GM18526 (cell line): ENCODE results near the gene MACF1.

Experiments used
- POLR2A ChIP-seq: IDR thresholded peaks from 3 replicates; pipeline ENCODE4 v1.6.1; 2011; ENCODE audit not compliant: insufficient read length; ENCODE audit errors: extremely low read depth

The MACF1 gene

GRCh38 chr1:39268906-39269305 is 64.4 kb downstream of the MACF1 start:
- TF ChIP-seq POLR2A: no peak

- TF ChIP-seq POLR2A: no peak
Measured at GRCh38 chr1:39269349-39269748, 64.9 kb downstream of the MACF1 start.

DNA sequence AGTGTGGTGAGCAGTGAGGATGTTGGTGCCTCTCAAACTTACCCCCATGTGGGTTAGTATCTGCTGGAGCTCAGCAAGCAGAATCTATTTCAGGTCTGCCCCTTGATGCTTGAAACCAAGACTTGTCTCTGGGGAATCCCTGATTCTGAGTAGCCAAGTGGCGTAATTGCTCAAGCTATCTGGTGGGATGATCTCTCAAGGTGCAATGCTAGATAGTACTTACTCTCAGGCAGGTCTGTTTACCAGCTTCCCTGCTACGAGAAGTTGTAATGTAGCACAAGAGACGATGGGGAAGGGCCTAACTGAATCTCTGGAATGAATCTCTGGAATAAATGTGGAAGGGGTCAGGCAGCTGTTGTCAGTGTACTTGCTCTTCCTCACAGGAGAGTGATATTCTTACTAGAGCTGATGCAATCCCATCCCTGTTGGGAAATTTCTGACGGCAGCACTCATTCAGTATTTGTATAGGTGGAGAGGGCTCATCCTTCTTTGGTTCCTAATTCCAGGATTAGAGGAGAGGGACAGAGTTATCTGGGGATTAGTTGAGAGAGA is 65.4 kb downstream of the MACF1 start:
- no peak for TF ChIP-seq POLR2A

DNA sequence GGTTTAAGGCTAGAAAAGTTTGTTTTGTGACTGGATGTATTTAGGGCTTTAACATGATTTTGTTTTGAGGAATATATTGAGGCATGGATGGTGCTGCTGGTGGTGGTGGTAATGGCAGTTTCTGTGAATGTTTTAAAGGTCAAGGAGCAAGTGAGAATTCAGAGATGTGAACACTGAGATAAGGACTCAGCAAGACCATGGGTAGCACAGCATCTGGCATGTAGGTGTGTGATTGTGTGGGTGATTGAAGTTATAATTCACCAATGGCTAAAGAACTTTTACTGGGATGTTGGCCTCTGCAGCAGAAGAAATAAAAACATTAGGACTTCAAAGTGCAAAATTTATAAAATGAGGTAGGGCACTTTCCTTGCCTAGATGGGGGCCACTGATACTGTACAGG is 65.9 kb downstream of the MACF1 start:
- TF ChIP-seq POLR2A: no peak

DNA sequence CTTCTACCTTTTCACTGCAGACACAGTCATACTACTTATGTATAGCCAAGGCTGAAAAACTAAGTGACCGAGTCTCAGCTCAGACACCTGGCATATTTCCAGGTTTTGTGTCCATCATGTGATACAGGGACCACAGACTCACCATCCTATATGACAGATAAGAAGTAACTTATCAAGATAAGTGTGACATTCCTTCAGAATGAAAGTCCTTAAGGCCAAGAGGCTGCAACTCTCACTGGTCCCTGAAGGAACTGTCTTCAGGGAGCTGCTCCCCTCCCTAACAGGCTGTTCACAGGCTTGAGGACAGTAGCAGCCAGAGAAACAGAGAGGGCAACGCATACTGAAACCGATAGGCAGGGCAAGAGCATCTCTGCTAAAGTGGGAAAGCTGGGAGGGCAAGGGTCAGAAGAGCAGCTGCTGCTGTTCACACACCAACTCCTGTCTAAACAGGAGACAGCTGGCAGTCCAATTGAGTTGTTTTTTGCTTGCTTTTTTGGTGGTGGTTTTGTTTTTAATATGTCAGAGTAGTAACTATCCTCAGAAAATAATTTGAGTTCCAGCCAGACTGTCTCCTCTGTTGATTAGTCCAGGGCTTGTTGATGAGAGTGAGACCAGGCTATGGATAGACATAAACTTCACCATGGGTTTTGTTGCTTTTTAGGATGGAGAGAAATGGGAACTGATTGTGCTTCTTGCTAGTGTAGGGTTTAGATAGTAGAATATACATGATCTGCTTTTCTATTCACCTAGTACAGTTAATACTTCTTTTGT is 67.7 kb downstream of the MACF1 start:
- TF ChIP-seq POLR2A: no peak

DNA sequence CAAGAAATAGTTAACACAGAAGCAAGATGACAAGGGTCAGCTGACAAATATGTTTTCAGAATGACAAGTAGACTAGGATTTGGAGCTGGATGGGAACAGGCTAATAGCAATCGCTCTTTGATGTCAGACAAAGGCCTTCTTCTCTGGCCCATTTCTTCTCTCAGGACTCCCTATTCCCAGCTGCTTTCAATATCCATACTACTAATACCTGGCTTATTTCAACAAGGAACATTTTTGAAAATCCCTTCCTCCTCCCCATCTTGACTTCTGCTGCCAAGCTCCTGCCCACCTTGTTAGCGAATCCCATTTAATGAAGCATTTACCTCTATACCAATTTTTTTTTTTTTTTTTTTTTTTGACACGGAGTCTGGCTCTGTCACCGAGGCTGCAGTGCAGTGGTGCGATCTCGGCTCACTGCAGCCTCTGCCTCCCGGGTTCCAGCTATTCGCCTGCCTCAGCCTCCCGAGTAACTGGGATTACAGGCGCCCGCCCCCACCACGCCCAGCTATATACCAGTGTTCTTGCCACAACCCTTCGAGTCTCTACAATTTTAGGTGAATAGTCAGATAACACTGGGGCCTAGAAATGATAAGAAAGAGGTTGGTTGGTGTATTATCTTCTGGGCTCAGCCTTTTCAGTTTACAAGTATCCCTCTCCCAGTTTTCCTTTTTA is 68.4 kb downstream of the MACF1 start:
- TF ChIP-seq POLR2A: no peak

DNA sequence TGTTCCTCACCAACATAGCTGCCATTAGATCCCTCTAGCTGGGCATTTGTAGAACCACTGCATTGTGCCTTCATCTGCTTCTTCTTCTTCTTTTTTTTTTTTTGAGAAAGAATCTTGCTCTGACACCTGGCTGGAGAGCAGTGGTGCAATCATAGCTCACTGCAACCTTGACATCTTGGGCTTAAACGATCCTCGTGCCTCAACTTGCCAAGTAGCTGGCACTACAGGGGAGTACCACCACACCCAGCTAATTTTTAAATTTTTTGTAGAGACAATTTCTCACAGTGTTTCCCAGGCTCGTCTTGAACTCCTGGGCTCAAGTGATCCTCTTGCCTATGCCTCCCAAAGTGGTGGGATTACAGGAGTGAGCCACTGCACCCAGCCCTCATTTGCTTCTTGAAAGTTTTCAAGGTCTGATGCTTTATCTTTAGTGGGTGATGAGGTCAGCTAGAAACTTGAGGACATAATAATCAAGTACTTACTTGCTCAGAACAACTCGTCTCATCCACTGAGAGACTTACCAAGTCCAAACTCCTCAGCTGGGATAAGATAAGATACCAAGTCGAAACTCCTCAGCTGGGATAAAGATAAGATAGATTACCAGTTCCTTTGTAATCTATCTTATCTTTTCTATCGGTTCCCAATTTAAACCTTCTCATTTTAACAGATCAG is 71.5 kb downstream of the MACF1 start:
- TF ChIP-seq POLR2A: no peak

DNA sequence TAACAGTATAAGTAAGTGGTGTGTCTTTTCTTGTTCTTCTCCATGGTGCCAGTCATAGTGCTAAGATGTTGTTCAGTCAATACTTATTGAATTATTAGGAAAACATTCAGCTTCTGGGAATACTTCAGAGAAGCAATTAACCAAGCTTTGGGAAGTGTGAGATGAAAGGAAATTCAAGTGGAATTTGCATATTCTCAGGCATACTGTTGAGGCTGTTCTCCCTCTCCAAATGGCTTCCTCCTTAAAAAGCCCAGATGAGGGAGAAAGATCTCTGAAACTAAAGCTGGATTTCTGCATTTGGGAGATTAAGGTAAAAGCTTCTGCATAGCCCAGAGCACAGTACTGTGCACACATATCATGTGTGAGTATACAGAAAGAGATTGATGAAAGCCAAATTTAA is 73.4 kb downstream of the MACF1 start:
- no peak for TF ChIP-seq POLR2A

DNA sequence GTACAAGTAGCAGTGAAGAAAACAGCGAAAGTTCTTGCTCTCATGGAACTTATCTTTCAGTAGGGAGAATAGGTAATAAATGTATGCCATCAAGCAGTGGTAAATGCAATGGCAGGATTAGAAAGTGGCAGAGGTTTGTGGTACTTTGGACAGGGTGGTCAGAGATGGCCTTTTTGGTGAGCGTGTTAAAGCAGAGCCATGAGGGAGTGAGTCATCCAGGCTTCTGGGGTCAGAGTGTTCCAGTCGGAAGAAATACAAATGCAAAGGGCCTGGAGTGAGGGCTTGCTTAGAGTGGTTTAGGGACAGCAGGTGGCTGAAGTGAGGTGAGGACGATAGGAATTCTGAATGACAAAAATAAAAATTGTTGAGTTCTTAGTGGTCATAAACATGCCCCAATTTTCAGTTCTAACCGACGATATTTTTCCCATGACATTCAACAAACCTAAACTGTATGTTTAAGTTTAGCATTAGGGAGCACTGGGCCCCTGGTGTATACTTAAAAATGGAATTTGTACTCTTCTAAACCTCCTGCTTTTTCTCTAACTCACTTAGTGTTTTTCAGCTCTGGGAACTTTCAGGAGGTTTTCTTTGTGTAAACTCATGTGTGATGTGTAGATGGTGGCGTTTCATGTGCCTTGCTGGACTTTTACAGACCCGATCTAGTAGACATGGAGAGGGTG is 78.2 kb downstream of the MACF1 start:
- TF ChIP-seq POLR2A: no peak

GRCh38 chr1:39283858-39284257 is 79.4 kb downstream of the MACF1 start:
- TF ChIP-seq POLR2A: no peak

DNA sequence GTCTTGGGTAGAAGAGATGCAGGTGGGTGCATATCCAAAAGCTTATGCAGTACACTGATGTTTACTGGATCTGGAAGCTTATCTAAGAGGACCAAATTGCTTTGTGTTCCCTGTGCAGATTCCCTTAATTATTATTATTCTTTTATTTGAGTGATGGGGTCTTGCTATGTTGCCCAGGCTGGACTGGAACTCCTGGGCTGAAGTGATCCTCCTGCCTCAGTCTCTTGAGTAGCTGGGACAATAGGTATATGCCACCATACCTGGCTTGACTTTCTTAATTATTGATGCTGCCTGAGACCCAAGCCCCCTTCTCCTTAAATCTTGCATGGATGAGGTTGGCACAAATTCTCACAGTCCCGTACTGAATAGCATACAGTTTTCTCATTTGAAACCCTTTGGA is 83.0 kb downstream of the MACF1 start:
- no peak for TF ChIP-seq POLR2A

GRCh38 chr1:39288735-39289465 is 84.4 kb downstream of the MACF1 start:
- TF ChIP-seq POLR2A: no peak

GRCh38 chr1:39292401-39292800 is 87.9 kb downstream of the MACF1 start:
- TF ChIP-seq POLR2A: no peak

- TF ChIP-seq POLR2A: no peak
Measured at GRCh38 chr1:39293375-39294070, 89.0 kb downstream of the MACF1 start.
